GM12865 (cell line): ENCODE measurements around the gene ADAMTS3.

Source experiments
- DNase-seq: peaks from one replicate; pipeline ENCODE4 v3.0.0; 2010; ENCODE audit warnings: low read depth
- H3K4me3 ChIP-seq: 2 replicates; pipeline ENCODE4 v1.5.1; 2011; ENCODE audit warnings: mild to moderate bottlenecking, low read depth, low read length, control low read depth
- TF ChIP-seq, protein P1 (sequence below): IDR thresholded peaks from 2 replicates; pipeline ENCODE4 v1.5.1; 2011; ENCODE audit warnings: low read length, control low read depth, low read depth, inconsistent platforms; ENCODE audit not compliant: insufficient read depth; ENCODE audit errors: missing control alignments

ADAMTS3 gene

DNA sequence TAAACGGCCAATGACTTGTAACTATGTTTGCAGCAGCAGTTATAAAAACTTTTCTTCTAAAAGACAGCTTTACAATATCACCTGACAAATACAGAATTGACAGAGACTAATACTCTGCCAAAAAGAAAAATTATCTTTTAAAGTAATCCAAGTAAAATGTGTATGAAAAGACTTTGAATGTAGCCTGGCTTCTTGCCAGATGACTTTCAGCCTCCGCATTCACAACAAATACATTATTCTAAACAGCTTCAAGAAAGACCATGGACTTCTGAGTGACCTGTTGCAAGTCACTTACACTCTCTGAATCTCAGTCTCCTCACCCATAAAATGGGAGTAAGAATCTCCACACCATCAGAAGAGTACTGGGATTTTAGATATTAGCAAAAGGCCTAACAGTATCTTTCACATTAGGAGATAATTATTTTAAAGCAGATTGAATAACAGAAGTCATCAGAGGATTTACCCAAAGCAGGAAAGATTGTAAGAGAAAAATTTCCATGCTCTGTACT, 2.5 kb downstream of the ADAMTS3 start:
- TF ChIP-seq, protein P1, sequence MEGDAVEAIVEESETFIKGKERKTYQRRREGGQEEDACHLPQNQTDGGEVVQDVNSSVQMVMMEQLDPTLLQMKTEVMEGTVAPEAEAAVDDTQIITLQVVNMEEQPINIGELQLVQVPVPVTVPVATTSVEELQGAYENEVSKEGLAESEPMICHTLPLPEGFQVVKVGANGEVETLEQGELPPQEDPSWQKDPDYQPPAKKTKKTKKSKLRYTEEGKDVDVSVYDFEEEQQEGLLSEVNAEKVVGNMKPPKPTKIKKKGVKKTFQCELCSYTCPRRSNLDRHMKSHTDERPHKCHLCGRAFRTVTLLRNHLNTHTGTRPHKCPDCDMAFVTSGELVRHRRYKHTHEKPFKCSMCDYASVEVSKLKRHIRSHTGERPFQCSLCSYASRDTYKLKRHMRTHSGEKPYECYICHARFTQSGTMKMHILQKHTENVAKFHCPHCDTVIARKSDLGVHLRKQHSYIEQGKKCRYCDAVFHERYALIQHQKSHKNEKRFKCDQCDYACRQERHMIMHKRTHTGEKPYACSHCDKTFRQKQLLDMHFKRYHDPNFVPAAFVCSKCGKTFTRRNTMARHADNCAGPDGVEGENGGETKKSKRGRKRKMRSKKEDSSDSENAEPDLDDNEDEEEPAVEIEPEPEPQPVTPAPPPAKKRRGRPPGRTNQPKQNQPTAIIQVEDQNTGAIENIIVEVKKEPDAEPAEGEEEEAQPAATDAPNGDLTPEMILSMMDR = no peak
- no peak overlapping the region for H3K4me3 ChIP-seq
- no peak for DNase-seq

DNA sequence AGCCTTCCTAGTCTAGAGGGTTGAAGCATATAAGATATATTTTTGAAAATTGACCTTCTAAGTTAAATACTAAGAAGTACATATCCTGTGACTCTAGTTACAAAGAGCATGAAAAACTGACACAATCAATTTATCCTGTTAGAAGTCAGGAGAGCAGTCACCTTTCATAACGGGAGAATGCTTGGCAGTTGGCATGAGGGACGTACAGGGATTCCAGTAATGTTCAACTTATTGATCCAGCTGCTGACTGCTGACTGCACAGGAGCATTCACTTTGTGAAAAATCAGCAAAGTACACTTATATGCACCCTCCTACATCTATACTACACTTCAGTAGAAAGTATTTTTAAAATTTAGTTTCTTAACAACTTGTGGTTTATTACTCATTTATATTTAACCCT, 4.2 kb downstream of the ADAMTS3 start:
- TF ChIP-seq, protein P1 = no peak
- H3K4me3 ChIP-seq = no peak overlapping the region
- DNase-seq = no peak

DNA sequence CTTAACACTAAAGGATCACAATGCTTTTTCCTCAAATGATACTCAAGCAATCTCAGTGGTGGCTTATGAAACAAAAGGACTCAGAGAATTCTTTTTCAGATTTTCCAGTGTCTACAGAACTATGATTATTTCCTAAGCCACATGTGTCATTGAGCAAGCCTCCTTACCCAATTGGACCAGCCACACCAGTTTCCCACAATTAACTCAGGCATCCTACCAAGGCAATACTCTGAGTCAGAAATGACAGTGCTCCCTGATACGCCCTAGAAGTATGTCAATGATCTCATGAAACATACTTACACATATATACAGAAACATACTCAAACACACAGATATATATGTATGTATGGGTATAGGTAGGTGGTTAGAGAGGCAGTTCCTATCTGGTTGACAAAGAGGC, 4.8 kb downstream of the ADAMTS3 start:
- H3K4me3 ChIP-seq = no peak overlapping the region
- TF ChIP-seq, protein P1 = no peak
- DNase-seq = no peak

DNA sequence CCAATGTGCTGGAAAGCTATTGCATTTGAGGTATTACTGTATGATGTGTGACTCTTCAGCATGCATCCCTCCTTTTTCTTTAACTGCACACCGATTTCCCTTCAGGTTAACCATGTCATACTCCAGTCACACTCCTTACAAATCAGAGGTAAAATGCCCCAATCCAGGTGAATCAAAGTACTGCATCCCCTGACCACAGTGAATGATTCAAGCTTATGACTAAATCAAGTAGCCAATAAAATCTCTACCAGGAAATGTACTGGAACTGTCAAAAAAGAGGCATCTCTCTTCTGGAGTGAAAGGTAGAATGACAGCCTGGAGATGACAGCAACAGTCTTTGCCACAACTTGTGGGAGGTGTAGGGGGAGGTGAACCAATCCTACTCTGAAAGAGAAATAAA, 10.4 kb downstream of the ADAMTS3 start:
- no peak overlapping the region for H3K4me3 ChIP-seq
- TF ChIP-seq, protein P1 = no peak
- DNase-seq = no peak

DNA sequence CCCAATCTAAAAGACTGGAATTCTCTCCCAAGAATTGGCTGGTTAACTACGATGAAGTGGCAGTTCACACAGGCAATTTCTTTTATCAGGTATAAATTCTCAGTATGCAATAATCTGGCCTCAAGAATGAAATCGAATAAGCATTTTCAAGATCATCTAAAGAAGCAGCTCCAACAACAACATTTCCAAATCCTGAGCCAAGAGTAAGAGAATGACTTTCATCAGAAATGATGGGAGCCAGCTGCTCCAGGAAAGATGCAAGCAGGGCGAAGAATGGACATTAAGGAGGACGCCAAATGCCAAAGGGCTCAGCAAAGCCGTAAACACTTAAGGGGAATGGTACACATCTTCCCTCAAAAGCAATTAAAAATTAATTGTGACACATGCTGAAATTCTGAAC, 12.0 kb downstream of the ADAMTS3 start:
- no peak for DNase-seq
- TF ChIP-seq, protein P1 = no peak
- H3K4me3 ChIP-seq = no peak overlapping the region

DNA sequence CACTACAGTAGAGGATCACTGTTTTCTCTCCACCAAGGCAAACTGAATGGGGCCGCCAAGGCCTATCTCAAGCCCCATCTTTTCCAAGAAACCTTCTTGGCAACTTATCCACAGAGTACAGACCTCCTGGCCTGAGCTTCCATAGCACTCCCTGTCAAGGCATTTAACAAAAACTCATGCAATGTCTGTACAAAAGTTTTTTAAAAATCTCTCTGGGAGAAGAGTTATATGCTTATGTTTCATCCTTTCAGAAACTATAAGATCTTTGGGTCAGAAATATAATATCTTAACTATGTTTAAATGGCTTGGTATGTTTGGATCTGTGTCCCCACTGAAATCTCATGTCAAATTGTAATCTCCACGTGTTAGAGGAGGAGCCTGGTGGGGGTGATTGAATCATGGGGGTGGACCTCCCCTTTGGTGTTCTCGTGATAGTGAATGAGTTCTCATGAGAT, 13.6 kb downstream of the ADAMTS3 start:
- TF ChIP-seq, protein P1 = no peak
- no peak overlapping the region for H3K4me3 ChIP-seq
- DNase-seq = no peak
